Inflammatory macrophage treated with lipopolysaccharide for 1 hour (primary cell): Measurements from ENCODE around the gene PDGFD.

ENCODE experiments used
- DNase-seq, 2 donors: peaks; one replicate each; pipeline ENCODE4 v3.0.0-alpha.2; 2020 to 2022

PDGFD gene

GRCh38 chr11:104142698-104143097 is 21.2 kb downstream of the PDGFD start:
- DNase-seq, result no peak

- DNase-seq, result no peak
These were observed 27.1 kb downstream of the PDGFD start for GRCh38 chr11:104136861-104137260.

- no peak for DNase-seq
These were observed 29.2 kb downstream of the PDGFD start for GRCh38 chr11:104134745-104135144.

DNA sequence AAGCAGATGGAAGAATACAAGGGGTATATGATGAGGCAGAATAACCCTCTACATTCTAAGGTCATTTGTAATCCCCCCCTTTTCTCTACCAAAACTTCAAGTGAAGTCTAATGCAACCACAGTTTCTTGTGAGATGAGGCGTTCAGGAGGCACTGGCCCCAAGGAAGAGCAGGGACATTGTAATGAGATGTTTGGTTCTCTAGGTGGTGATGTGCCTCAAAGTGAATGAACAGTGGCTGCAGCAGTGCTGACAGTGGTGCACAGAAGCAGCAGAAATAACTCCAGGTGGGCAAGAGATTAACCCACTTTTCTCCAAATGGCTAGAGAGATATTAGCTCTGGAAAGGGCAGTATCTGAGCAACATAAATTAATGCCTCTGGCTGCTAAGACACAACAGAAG is 33.8 kb downstream of the PDGFD start:
- DNase-seq, result no peak

- no peak for DNase-seq
These were observed 34.8 kb downstream of the PDGFD start for GRCh38 chr11:104129145-104129544.

DNA sequence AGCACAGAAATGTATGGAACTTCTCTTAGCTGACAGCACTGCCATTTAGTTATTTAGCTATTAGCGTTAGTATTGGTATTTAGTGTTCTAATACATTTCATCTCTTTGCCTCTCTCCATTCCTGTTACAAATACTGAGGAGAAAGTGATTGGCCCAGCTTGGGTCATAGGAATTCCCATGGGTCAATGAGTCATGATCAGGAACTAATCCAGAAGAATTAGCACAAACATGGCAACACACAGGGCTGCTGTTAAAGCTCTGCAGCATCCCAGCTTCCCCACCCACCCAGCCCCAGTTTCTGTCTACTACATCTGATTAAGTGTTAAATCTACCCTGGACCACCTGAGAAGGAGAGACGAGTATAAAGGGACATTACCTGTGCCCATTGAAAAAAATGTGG is 36.1 kb downstream of the PDGFD start:
- DNase-seq, result no peak

DNA sequence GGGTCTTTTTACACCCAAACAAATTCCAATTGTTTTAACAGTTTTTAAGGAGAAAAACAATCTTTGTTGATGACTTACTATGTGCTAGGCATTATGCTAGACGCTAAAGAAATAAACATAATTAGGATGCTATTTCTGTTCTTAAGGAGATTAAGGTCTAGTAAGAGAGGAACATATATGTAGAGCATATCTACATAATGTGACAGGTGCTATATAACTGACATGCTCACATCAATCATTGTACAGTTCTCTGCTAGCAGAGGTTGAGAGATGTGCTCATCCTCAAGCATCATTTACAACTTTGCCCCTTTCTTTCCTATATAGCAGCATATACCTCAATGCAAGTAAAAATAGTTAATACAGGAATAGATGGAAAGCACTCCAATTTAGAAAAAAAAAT is 37.5 kb downstream of the PDGFD start:
- DNase-seq, result no peak

DNA sequence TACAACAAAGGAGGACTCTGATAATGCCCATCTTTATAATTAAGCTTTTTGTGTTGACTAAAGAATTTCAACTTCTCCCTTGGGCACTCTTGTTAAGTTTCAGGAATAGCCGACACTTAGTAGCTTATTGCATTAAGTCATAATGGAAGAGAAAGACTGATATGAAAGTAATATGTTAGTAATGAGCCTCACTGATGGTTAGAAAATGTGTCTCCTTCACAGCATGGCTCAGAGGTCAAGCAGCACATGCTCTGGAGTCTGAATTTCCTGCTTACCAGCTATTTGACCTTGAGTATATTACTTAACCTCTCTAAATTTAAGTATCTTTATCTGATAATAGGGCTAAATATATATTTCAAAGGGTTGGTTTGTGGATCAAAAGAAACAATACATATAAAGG is 39.0 kb downstream of the PDGFD start:
- no peak for DNase-seq

DNA sequence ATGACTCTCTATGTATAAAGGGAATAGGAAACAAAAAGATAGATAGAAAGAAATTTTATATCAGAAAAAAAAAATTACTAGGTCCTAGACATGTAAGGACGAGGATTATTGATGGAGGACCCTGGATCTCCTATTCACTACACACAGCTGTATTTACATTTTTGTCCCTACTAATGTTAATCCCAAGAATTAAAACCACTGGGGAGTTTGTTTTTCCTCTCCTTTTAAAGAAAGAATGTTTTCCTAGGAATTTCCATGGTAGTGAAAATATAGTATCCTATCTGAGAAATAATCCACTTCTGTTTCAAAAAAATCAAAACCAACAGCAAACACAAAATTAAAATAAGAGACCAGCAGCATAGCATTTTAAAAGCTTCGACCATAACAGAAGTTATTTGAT is 41.1 kb downstream of the PDGFD start:
- no peak for DNase-seq

- DNase-seq, result no peak
These were observed 41.8 kb downstream of the PDGFD start for GRCh38 chr11:104122011-104122635.

DNA sequence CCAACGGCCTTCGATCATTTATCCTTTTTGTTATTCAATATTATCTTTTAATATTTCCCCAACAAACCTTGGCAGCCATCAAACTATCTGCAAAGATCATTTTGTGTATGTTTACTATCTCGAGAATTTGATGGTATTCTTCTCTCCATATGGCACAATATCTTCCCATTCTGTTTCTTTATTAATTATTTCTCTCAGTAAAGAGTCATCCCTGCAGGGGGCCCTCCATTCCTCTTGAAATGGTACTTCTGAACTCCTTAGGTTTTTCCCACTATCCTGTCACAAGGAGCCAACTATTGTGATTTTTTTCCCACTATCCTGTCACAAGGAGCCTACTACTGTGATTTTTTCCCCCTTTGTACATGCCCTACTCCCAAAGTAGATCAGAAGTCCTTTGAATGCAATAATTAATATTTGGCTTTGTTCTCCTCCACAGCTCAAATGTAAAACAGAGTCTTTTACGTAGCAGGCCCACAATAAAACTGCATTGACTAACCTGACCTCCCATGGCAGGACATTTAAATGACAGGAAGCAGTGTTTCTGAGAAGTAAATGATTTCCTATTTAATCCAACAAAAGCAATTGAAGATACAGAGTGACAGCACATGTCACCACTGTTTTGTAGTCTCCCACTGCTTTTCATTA is 43.3 kb downstream of the PDGFD start:
- DNase-seq, result no peak

GRCh38 chr11:104118105-104118744 is 45.7 kb downstream of the PDGFD start:
- DNase-seq, result no peak

DNA sequence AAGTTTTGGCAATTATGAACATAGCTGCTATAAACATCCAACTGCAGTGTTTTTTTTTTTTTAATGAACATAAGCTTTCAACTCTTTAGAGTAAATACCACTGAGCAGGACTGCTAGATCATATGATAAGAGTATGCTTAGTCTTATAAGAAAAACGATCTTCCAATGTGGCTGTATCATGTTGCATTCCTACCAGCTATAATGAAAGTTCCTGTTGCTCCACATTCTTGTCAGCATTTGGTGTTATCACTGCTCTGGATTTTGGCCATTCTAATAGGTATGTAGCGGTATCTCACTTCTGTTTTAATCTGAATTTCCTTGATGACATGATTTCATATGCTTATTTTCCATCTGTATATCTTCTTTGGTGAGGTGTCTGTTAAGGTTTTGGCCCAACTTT is 50.4 kb downstream of the PDGFD start:
- no peak for DNase-seq

GRCh38 chr11:104106136-104106754 is 57.7 kb downstream of the PDGFD start:
- DNase-seq, result no peak

- no peak for DNase-seq
These were observed 58.8 kb downstream of the PDGFD start for GRCh38 chr11:104105155-104105554.

DNA sequence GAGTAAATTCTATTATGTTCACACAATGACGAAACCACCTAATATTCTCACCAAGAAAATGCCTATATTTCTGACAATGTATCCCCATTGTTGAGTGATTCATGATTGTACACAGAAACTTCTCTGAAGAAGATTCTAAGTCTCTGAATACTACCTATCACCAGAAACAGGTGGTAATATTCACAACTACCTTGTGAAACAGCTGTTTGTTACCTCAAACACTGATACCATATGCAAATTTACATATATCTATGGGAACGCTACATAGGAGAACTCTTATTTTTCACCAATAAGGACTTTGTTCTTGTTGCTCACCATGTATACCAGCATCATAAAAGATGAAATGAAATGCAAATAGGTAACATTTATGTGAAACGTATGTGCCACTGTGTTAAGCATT is 59.3 kb downstream of the PDGFD start:
- no peak for DNase-seq

GRCh38 chr11:104104201-104104600 is 59.7 kb downstream of the PDGFD start:
- DNase-seq, result no peak

DNA sequence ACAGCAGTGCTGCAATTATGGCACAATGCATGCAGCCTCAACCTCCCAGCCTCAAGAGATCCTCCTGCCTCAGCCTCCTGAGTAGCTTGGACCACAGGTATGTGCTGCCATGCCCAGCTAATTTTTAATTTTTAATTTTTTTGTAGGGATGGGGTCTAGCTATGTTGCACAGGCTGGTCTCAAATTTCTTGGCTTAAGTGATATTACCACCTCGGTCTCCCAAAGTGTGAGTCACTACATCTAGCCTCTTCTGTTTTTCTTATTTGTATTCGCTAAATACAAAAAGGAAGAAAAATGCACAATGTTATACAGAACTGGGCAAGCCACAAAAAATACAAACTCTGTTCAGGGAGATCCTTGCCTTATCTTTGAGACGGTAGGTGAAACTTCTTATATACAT is 65.4 kb downstream of the PDGFD start:
- no peak for DNase-seq

DNA sequence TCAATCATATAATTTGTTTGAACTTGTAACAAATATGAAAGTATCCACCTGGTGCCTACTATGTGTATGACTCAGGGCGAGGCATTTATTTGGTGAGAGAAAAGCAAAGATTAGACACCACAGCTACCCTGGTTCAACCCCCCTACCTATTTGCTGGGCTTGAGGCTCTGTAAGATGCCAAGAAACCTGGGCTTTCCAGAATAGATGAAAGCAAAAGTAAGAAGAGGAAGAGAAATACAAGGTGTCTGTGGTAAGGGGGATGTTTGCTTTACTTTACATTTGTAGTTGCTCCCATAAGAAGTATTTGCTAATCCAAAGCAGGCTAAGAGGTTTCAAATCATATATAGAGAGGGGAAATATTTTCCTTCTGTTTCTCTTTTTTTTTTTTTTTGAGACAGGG is 65.8 kb downstream of the PDGFD start:
- DNase-seq, result no peak

GRCh38 chr11:104096900-104097299 is 67.0 kb downstream of the PDGFD start:
- DNase-seq, result no peak

DNA sequence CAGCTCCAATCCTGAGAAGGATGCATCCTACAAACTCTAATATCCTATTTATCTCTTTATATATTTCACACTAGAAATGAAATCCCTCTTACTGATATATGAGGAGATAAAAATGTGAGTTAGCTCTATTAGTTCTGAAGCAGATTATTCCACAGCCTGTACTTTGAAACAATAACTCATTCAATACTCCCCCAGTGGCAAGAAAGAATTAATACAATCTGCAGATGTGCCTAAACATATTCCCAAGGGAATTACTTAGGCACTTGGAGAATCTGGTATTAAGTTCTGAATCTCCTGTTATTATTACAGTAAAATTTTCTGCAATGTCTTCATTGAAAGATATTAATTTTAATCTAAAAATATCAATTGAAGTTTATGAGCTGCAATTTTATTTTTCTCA is 68.2 kb downstream of the PDGFD start:
- no peak for DNase-seq

DNA sequence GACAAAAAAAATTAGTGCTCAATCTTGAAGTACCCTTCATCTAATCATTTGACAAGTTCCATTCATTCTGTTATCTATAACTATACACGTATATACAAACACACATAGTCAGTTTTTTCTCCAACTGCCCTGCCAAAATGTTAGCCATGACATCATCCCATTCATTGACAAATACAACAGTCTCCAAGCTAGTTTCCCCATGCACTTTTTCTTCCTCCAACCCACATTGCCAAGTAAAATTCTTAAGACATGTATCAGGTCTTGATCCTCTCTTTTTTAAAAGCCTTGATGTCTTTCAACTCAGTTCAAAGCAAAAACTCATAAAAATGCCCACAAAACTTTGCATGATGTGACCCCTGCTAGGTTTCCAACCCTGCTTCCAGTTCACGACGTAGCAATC is 69.4 kb downstream of the PDGFD start:
- DNase-seq, result no peak

GRCh38 chr11:104093426-104094280 is 70.3 kb downstream of the PDGFD start:
- no peak for DNase-seq
